Keratinocyte (primary cell): ENCODE results near the gene SYNE2. TPM values are rescaled to one million over a fixed set of nuclear protein-coding genes. Genes with fewer than 3 reads are reported as not detected.

ENCODE experiments used
- DNase-seq: peaks from one replicate; pipeline ENCODE4 v3.0.0-alpha.2; 2011; ENCODE audit warnings: low read depth, missing footprints, low spot score
- FAIRE-seq: peaks from 2 replicates; lab custom pipeline; 2011; peaks lifted over from hg19 to GRCh38; lab: Jason Lieb, UNC
- H2AFZ ChIP-seq: 2 replicates; pipeline ENCODE4 v1.6.0; 2012; ENCODE audit warnings: low read length, control low read depth, inconsistent platforms; ENCODE audit not compliant: control insufficient read depth
- H3K27ac ChIP-seq: 2 replicates; pipeline ENCODE4 v1.5.1; 2011; ENCODE audit warnings: low read length; ENCODE audit not compliant: control insufficient read depth, insufficient read depth
- H3K27me3 ChIP-seq: 3 replicates; pipeline ENCODE4 v1.6.0; 2011; ENCODE audit warnings: low read length; ENCODE audit not compliant: control insufficient read depth, insufficient read depth; ENCODE audit errors: extremely low read depth
- H3K36me3 ChIP-seq, 2 experiments: 2 replicates in 1 of 2; 3 replicates in 1 of 2; pipeline ENCODE4 v1.5.1; 2011; ENCODE audit warnings: low read length in 2 of 2, mild to moderate bottlenecking in 1 of 2; ENCODE audit not compliant: control insufficient read depth in 2 of 2, insufficient read depth in 2 of 2; ENCODE audit errors: extremely low read depth in 1 of 2
- H3K4me1 ChIP-seq: 3 replicates; pipeline ENCODE4 v1.5.1; 2011; ENCODE audit warnings: low read length; ENCODE audit not compliant: control insufficient read depth, insufficient read depth; ENCODE audit errors: extremely low read depth
- H3K4me2 ChIP-seq: 3 replicates; pipeline ENCODE4 v1.6.0; 2011; ENCODE audit warnings: low read depth, low read length; ENCODE audit not compliant: control insufficient read depth, insufficient read depth; ENCODE audit errors: extremely low read depth
- H3K4me3 ChIP-seq, 3 experiments: fragments of 200-600 bp in 1 of 3; sonication (generic) in 1 of 3; 2 replicates in 2 of 3; 3 replicates in 1 of 3; pipeline ENCODE4 v1.5.1; 2011 to 2016; ENCODE audit warnings: low read length in 3 of 3, mild to moderate bottlenecking in 3 of 3, control low read depth in 2 of 3, inconsistent platforms in 1 of 3, low read depth in 1 of 3, mixed read lengths in 1 of 3, mixed run types in 1 of 3, moderate library complexity in 1 of 3; ENCODE audit not compliant: control insufficient read depth in 2 of 3, insufficient read depth in 2 of 3; ENCODE audit errors: extremely low read depth in 1 of 3
- H3K79me2 ChIP-seq: 2 replicates; pipeline ENCODE4 v1.6.0; 2012; ENCODE audit warnings: low read length; ENCODE audit not compliant: control insufficient read depth, insufficient read depth
- H3K9ac ChIP-seq: 3 replicates; pipeline ENCODE4 v1.6.0; 2011; ENCODE audit warnings: low read length; ENCODE audit not compliant: control insufficient read depth, insufficient read depth; ENCODE audit errors: extremely low read depth
- H3K9me1 ChIP-seq: 3 replicates; pipeline ENCODE4 v1.6.0; 2011; ENCODE audit warnings: low read length; ENCODE audit not compliant: control insufficient read depth, insufficient read depth; ENCODE audit errors: extremely low read depth
- H3K9me3 ChIP-seq: 2 replicates; pipeline ENCODE4 v1.5.1; 2012; ENCODE audit warnings: low read depth, low read length; ENCODE audit not compliant: control insufficient read depth
- H4K20me1 ChIP-seq: 3 replicates; pipeline ENCODE4 v1.6.0; 2011; ENCODE audit warnings: low read length; ENCODE audit not compliant: control insufficient read depth, insufficient read depth; ENCODE audit errors: extremely low read depth
- EZH2 ChIP-seq: IDR thresholded peaks from one replicate; pipeline ENCODE4 v1.6.1; 2012; ENCODE audit warnings: inconsistent platforms, mild to moderate bottlenecking, low read length, moderate library complexity
- dilution Hi-C: fragments of 300-500 bp; cut with MboI; formaldehyde crosslinking; loops from one replicate; pipeline ENCODE4 v1.7.0; 2020; ENCODE audit warnings: low sequenced_read_pairs; ENCODE audit not compliant: extremely low pct_ligation_motif_present
- polyA plus RNA-seq, 5 experiments: library from polyadenylated mRNA; depleted of rRNA in 3 of 5; stranded (reverse) in 3 of 5; stranded (forward) in 1 of 5; unstranded in 1 of 5; fragments of >200 nt; gene quantifications; 1 replicate in 1 of 5; 2 replicates in 3 of 5; 3 replicates in 1 of 5; pipeline versions ENCODE4 v1.2.1 to v1.2.3, GENCODE V29; 2011 to 2012; ENCODE audit warnings: missing spikeins in 2 of 5, low read depth in 1 of 5, low replicate concordance in 1 of 5
- TF ChIP-seq, protein P1 (sequence below), 3 experiments: IDR thresholded peaks in 1 of 3; conservative IDR thresholded peaks in 1 of 3; optimal IDR thresholded peaks in 1 of 3; 2 replicates in 2 of 3; 3 replicates in 1 of 3; pipeline versions ENCODE3 to v1.5.1; 2011; ENCODE audit warnings: low read length in 3 of 3, mild to moderate bottlenecking in 3 of 3, moderate library complexity in 2 of 3, control low read depth in 1 of 3, inconsistent platforms in 1 of 3; ENCODE audit not compliant: insufficient read depth in 2 of 3; ENCODE audit errors: extremely low read depth in 1 of 3

Gene SYNE2
- polyA plus RNA-seq, 1 donor (not counting 4 experiments of a cell fraction or from before 2014, with no cell fraction given): 9.9 TPM

DNA sequence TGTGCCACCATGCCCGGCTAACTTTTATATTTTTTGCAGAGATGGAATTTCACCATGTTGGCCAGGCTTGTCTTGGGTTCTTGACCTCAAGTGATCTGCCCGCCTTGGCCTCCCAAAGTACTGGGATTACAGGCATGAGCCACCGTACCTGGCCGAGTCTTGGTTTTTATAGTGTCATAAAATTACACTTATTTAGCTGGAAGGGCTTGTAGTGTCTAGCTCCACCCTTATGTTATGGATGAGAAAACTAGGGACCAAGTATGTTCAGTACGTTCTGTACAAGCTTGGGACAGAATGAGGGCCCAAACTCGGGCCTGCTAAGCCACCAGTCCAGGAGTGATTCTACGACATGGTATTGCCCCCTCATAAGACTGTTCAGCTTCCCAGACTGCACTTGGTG, 35.1 kb downstream of the SYNE2 start:
- Histone ChIP-seq H2AFZ (no peak overlapping the region), H3K4me2 (no peak overlapping the region), H3K4me3 (no peak overlapping the region), H3K36me3 (peaks cover 0 to 4% of the 10 kb centered on the region in 2 experiments), H3K79me2 (peaks cover 4% of the 10 kb centered on the region), H3K9me1 (peaks cover 2% of the 10 kb centered on the region), H4K20me1 (no peaks in the 10 kb centered on the region), H3K27ac (no peak overlapping the region), H3K9ac (no peak overlapping the region), H3K27me3 (no peaks in the 10 kb centered on the region), H3K9me3 (no peaks in the 10 kb centered on the region), H3K4me1 (peaks cover 22% of the 10 kb centered on the region)
- FAIRE-seq (no peak), DNase-seq (no peak)
- dilution Hi-C loops: no loop called here
- TF ChIP-seq, protein P1, sequence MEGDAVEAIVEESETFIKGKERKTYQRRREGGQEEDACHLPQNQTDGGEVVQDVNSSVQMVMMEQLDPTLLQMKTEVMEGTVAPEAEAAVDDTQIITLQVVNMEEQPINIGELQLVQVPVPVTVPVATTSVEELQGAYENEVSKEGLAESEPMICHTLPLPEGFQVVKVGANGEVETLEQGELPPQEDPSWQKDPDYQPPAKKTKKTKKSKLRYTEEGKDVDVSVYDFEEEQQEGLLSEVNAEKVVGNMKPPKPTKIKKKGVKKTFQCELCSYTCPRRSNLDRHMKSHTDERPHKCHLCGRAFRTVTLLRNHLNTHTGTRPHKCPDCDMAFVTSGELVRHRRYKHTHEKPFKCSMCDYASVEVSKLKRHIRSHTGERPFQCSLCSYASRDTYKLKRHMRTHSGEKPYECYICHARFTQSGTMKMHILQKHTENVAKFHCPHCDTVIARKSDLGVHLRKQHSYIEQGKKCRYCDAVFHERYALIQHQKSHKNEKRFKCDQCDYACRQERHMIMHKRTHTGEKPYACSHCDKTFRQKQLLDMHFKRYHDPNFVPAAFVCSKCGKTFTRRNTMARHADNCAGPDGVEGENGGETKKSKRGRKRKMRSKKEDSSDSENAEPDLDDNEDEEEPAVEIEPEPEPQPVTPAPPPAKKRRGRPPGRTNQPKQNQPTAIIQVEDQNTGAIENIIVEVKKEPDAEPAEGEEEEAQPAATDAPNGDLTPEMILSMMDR (optimal IDR thresholded peaks at IDR 0.05 in 1 of 3, IDR thresholded peaks at IDR 0.05 in 1 of 3, conservative IDR thresholded peaks at IDR 0.05 in 1 of 3; ENCODE audit: extremely low read depth in 1 of 3, insufficient read depth in 2 of 3, low read length in 3 of 3): no peak

DNA sequence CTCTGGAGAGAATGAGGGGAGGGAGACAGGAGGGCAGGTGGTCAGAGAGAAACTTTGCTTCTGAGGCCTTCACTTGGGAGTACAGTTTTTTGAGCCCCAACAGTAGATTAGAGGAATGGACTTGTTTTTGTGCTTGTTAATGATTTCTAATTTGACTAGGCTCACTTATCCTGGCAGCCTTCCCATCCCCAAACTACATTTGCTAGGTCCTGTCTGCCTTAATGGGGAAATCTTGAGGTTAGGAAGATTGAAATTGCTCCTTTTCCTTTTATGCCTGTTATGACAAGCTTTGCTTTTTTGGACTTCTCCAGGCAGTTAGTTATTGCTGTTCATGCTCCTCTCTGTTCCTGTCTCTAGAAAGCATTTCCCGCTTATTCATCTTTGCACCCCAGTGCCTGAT, 37.7 kb downstream of the SYNE2 start:
- Histone ChIP-seq H3K27ac (peak overlapping the region; percentile 60), H3K27me3 (no peaks in the 10 kb centered on the region), H3K9ac (peak overlapping the region; percentile 39), H3K4me2 (peak overlapping the region; percentile 61), H3K4me1 (peaks cover 29% of the 10 kb centered on the region), H3K9me1 (peaks cover 4% of the 10 kb centered on the region), H4K20me1 (no peaks in the 10 kb centered on the region), H3K36me3 (peaks cover 0 to 4% of the 10 kb centered on the region in 2 experiments), H2AFZ (peak overlapping the region; percentile 55), H3K4me3 (peak overlapping the region in 2 of 3 experiments; percentile 6 to 24), H3K79me2 (peaks cover 3% of the 10 kb centered on the region), H3K9me3 (no peaks in the 10 kb centered on the region)
- DNase-seq (no peak), FAIRE-seq (peak; percentile 78)
- TF ChIP-seq, protein P1 (optimal IDR thresholded peaks at IDR 0.05 in 1 of 3, IDR thresholded peaks at IDR 0.05 in 1 of 3, conservative IDR thresholded peaks at IDR 0.05 in 1 of 3; ENCODE audit: extremely low read depth in 1 of 3, insufficient read depth in 2 of 3, low read length in 3 of 3): no peak
- TF ChIP-seq EZH2: no peak
- dilution Hi-C loops: no loop called here
